GM21423 (cell line): ENCODE data around the gene EIF3I.

ENCODE experiments used
- ATAC-seq: cut with Tn5 transposase; IDR thresholded peaks from one replicate; pipeline ENCODE4 v1.9.1; 2021; ENCODE audit warnings: mild to moderate bottlenecking, moderate library complexity; ENCODE audit not compliant: unreplicated experiment

Gene EIF3I

GRCh38 chr1:32221980-32222755, at the start of gene EIF3I, which contains the start of gene TMEM234:
TSS of gene EIF3I (plus strand) at chr1:32222407. CDS start at chr1:32222442, 35 bp downstream.
TSS of gene TMEM234 (minus strand) at chr1:32222353. CDS start at chr1:32222322, 31 bp downstream.
- peak; percentile 95 for ATAC-seq

DNA sequence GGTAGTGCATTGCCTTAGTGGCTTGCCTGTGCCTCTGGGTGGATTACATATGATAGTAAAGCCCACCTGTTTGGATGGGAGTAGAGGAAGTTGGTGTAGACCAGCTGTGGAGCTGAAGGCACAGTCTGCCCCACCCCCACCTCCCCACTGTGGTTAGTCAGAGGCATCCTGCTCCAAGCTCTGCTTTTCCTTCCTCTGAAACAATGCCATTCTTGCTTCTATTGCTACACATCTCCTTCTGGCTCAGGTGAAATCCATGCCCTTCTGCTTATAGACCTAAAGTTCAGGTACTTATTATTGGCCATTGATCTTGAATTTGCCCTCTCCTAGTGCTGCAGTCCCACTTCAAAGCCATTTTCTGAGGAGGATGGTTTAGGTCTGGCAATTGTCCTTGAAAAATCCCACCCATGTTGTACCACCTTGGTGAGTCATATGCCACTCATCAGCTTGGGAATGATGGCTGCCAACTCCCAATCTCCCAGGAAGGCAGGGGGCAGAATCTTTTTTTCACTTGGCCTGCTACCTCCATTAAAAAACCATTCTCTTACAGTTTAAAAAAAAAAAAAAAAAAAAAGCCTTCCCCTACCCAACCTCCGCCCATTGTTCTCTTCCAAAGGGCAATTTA, 49.5 kb upstream of the EIF3I start:
- no peak for ATAC-seq

DNA sequence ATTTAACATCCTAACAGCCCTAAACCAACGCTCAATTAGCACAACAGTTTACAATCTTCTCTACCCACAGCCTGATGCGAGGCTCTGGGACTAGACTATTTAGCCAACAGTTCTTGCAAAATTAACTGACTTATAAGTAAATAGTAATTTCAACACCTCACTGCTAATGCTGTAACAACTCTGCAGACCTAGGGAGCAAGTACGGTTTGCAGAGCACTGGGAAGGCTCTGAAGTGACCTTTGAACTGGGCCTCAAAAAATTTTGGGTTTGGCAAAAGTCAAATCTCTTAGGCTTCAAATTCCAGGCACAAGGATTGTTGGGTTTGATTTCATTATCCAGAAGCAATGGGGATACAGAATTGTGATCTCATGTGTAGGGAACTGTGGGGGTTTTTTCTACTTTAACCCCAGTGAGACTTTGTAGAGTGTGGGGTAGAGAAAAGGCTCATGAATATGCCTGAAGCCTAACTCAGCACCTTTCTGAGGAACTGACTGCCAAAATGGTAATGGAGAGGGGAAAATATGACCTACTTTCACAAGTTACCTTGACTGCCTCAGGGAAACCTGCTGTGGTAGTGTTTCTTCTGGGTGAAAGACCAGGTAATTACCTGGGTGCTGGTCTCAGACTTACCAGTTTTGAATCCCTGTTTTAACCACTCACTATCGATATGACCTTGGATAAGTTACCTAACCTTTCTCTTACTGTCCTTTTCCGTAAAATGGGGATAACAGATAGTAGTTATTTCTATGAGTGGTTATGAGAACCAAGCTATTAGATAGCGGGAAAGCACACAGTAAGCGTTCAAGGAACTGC, 43.6 kb upstream of the EIF3I start:
- ATAC-seq: no peak

GRCh38 chr1:32179193-32179442, 43.1 kb upstream of the EIF3I start:
- ATAC-seq: no peak

DNA sequence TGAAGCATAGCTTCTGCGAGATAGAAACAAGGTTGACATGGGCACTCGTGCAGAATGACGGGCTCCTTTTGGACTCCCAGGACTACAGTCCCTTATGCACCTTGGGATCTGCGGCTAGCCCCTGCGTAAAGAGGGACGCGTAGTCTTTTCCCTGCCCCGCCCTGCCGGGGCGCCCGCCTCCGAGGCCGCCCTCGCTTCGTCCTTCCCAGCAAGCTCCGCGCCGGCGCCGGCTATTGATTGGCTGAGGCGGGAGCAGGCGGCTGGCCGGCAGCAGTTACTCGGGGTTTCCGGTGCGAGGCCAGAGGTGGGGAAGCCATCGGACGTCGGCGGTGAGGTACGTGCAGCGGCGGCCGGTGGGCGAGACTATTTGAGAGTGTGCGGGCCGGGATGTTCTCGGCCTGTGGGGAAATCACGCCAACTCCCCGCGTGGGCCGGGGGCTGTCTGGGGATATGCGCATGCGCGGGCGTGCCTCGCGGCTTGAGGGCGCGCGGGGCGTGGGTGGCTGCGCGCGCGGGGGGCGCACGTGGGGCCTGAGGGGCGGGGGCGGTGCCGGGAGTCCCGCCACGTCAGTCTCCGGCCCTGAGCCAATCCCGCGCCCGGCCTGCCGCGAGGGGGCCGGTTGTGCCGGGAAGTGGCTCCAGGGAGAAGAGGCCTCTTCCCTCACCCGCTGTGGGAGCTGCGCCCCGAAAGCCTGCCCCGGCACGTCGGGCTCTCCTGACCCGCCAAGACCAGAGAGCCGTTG, 42.6 kb upstream of the EIF3I start, which contains the start of gene TXLNA:
TXLNA (plus strand) TSS at position 233 of the 743 bp plus-strand sequence. CDS start 671 bp downstream, outside the sequence.
- ATAC-seq: peak; percentile 84

GRCh38 chr1:32180186-32181060, 41.8 kb upstream of the EIF3I start:
- peak; percentile 5 for ATAC-seq

DNA sequence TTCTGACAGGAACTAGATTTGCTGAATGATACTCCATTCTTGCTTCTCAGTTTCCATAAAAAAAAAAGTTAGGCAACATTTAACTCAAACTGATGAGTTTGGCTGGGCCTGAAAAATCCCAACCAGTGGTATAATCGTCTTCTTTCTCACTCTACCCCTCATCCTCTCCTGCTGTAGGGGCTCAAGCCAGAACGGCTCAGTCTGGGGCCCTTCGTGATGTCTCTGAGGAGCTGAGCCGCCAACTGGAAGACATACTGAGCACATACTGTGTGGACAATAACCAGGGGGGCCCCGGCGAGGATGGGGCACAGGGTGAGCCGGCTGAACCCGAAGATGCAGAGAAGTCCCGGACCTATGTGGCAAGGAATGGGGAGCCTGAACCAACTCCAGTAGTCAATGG, 41.1 kb upstream of the EIF3I start:
- ATAC-seq: no peak

- ATAC-seq: no peak
Observed at GRCh38 chr1:32181563-32181962, 40.6 kb upstream of the EIF3I start.

- ATAC-seq: no peak
Observed at GRCh38 chr1:32182060-32182459, 40.1 kb upstream of the EIF3I start.

DNA sequence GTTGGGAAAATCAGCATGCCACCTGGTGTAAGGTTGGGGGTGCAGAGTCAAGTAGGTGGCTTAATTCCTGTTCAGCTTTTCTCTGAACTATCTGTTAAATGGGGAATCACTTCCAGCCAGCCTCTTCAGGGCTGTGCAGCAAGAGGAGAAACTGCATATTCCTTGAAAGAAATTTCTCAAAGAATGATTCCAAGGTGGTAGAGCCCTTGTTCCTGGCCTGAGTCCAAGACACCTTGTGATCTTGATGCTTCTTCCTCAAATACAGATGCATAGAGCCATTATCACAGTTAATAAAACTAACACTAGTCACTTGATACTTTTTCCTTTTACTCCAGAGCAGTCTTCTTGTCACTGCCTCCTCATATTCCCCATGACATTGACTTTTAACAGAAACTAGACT, 37.6 kb upstream of the EIF3I start:
- no peak for ATAC-seq

DNA sequence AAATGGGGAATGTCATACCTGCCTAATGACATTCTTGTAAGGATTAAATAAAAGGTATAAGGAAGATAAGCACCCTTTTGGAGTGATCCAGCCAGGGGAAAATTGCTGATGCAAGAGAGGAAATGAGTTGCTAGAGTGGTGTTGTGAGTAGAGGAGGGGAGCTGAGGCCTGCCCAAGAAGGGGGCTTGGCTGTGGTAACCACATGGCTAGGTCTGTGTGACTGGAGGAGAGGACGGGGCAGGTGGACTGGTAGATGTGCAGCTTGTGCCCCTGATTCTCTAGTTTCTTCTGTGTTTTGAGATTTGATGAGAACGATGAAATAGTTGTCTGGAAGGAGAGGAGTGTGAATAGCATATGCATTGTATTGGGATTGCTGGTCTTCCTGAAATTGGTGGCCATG, 36.1 kb upstream of the EIF3I start:
- ATAC-seq: no peak

DNA sequence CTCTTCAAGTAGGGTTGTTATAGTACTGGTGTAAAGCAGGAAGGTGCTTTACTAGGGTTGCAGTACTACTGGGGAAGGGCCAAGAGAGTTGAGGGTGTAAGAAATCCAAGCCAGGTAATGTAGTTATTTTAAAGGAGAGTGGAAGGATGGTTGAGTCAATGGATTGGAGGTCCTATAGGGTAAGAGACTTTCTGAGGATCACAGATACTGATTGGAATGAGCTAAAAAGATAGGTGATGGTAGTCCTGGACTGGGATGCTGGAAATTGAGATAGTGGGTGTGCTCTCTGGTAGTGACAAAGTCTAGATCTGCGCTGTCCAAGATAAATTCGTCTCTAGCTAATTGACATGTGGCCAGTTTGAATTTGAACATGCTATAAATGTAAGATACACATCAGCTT, 35.7 kb upstream of the EIF3I start:
- no peak for ATAC-seq

DNA sequence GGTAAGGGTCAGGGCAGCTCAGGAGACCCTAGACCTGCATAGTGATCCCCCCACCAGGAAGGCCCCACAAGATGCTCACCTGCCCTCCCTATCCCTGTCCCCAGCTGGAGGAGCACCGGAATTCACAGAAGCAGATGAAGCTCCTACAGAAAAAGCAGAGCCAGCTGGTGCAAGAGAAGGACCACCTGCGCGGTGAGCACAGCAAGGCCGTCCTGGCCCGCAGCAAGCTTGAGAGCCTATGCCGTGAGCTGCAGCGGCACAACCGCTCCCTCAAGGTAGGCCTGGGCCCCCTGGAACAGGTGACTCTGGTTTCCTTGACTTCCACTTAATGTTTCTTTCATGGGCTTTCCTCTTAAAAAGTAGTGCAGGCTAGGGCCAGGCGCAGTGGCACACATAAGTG, 34.4 kb upstream of the EIF3I start:
- ATAC-seq: no peak

GRCh38 chr1:32192220-32192948, 29.8 kb upstream of the EIF3I start:
- no peak for ATAC-seq

DNA sequence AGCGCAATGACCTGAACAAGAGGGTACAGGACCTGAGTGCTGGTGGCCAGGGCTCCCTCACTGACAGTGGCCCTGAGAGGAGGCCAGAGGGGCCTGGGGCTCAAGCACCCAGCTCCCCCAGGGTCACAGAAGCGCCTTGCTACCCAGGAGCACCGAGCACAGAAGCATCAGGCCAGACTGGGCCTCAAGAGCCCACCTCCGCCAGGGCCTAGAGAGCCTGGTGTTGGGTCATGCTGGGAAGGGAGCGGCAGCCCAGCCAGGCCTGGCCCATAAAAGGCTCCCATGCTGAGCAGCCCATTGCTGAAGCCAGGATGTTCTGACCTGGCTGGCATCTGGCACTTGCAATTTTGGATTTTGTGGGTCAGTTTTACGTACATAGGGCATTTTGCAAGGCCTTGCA, 27.2 kb upstream of the EIF3I start:
- no peak for ATAC-seq

DNA sequence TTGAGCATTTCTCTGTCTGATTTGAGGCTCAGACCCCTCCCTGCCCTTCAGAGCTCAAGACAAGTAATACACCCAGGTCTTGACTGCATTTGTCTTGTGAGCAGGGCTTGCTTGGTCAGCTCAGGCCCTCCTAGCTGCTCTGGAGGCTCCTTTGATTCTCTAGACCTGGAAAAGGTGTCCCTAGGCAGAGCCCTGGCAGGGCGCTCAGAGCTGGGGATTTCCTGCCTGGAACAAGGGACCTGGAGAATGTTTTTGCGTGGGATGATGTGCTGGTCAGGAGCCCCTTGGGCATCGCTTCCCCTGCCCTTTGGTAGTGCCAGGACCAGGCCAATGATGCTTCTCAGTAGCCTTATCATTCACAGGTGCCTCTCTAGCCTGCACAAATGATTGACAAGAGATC, 26.7 kb upstream of the EIF3I start:
- no peak for ATAC-seq

DNA sequence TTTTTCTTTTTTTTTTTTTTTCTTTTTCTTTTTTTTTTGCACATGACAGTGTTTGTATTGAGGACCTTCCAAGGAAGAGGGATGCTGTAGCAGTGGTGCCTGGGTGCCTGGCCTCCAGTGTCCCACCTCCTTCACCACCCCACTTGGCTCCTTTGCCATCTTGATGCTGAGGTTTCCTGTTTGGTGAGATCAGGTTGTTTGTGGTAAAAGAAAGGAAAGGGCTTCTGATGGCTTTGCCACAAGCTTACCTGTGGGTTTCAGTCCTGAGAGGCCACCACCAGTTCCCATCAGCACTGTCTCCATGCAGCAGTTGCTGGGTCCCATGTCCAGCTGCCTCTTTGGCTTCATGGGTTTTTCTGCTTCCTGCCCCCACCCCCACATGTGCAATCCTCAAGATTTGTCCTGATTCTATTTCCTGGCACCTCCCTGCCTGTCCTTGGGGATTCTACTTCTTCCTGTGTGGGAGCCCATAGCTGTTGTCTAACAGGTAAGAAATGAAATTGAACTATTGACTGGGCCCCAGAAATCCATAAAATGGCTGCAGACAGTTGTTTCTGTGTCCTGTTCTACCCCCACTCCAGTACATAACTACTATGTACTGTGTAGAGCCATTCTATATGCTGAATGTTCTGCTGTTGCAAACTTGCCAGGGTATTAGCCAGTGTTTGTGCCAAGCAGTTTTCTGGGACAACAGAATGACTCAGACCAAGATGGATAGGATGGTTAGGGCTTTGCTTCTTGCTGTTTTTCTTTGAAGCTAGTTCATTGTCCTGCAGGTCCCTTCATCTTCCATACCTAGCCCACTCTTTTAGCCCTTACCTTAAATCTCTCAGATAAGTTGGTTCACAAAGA, 26.0 kb upstream of the EIF3I start:
- ATAC-seq: no peak

- ATAC-seq: no peak
Observed at GRCh38 chr1:32197074-32197473, 25.1 kb upstream of the EIF3I start.

- ATAC-seq: no peak
Observed at GRCh38 chr1:32197837-32198236, 24.4 kb upstream of the EIF3I start.
